Gastrocnemius medialis (tissue), 4 donors: ENCODE results near the gene SPATS2L.

Source experiments
- POLR2A ChIP-seq, 2 donors: fragments of 450-650 bp; IDR thresholded peaks; one replicate each; pipeline ENCODE4 v1.6.1; 2017; ENCODE audit warnings: antibody characterized with exemption in 2 of 2, mild to moderate bottlenecking in 2 of 2, moderate library complexity in 2 of 2
- TF ChIP-seq, protein P1 (sequence below), 5 experiments: fragments of 450-650 bp in 3 of 5; fragments of 200-600 bp in 2 of 5; sonication (generic) in 2 of 5; IDR thresholded peaks in 4 of 5; conservative IDR thresholded peaks in 1 of 5; 1 replicate in 4 of 5; 2 replicates in 1 of 5; pipeline ENCODE4 v1.5.1; 2016 to 2019; ENCODE audit warnings: antibody characterized with exemption in 5 of 5, mild to moderate bottlenecking in 3 of 5, moderate library complexity in 3 of 5

DNA sequence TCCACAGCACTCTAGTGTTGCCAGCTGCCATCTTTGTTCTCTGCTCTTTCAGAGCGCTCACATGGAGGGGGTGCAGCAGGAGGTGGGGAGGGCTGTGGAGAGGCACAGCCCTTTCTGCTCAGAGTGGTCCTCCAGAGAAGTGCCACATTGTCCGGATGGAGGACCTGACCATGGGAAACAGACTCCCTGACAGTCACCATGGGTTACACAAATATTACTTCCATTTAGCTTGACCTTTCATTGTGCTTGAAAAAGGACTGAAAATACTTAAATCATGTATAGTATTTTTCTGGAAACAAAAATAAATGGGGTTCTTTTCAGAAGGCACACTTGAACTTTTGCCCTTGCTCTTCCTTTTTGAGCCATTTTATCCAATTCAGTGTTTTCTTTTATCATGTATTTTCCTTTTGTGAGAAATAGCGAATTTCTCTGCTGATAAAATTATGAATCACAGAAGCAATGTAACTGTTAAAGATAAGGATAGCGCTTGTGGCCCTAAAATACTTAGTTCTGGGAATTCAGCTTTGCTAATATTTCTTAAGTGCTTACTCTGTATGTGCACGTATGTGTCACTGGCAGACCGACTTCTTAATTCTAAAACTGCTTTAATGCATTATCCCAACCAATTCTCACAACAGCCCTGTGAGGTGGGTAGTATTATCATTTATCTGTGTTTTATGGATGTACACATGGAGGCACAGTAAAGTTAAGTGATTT lies 34.2 kb downstream of the SPATS2L start:
- TF ChIP-seq, protein P1, sequence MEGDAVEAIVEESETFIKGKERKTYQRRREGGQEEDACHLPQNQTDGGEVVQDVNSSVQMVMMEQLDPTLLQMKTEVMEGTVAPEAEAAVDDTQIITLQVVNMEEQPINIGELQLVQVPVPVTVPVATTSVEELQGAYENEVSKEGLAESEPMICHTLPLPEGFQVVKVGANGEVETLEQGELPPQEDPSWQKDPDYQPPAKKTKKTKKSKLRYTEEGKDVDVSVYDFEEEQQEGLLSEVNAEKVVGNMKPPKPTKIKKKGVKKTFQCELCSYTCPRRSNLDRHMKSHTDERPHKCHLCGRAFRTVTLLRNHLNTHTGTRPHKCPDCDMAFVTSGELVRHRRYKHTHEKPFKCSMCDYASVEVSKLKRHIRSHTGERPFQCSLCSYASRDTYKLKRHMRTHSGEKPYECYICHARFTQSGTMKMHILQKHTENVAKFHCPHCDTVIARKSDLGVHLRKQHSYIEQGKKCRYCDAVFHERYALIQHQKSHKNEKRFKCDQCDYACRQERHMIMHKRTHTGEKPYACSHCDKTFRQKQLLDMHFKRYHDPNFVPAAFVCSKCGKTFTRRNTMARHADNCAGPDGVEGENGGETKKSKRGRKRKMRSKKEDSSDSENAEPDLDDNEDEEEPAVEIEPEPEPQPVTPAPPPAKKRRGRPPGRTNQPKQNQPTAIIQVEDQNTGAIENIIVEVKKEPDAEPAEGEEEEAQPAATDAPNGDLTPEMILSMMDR (IDR thresholded peaks at IDR 0.05 in 4 of 5, conservative IDR thresholded peaks at IDR 0.05 in 1 of 5): no peak
- TF ChIP-seq POLR2A (IDR thresholded peaks at IDR 0.05): no peak
